Natural killer cell (primary cell): Measurements from ENCODE around the gene PCSK5. TPM values are rescaled to one million over a fixed set of nuclear protein-coding genes. Genes with fewer than 3 reads are reported as not detected.

ENCODE experiments used
- ATAC-seq, 3 donors: fragments of 150-1000 bp in 2 of 3; fragments of 200-7000 bp in 1 of 3; cut with Tn5 transposase; 1 replicate in 1 of 3; 2 replicates in 2 of 3; pipeline ENCODE4 v1.10.0; 2021; ENCODE audit warnings: mild to moderate bottlenecking in 2 of 3, moderate library complexity in 2 of 3
- DNase-seq, 2 donors: peaks; one replicate each; pipeline versions ENCODE4 v3.0.0 to v3.0.0-alpha.2; 2013 to 2021; ENCODE audit warnings: mixed read lengths in 1 of 2
- H3K27ac ChIP-seq: one replicate; pipeline ENCODE4 v1.5.1; 2013; ENCODE audit warnings: mild to moderate bottlenecking, low read length
- H3K27me3 ChIP-seq: one replicate; pipeline ENCODE4 v1.6.1; 2013; ENCODE audit warnings: low read length; ENCODE audit not compliant: control insufficient read depth, insufficient read depth
- H3K36me3 ChIP-seq: one replicate; pipeline ENCODE4 v1.6.1; 2013; ENCODE audit warnings: low read length; ENCODE audit not compliant: control insufficient read depth, insufficient read depth
- H3K4me1 ChIP-seq: one replicate; pipeline ENCODE4 v1.6.1; 2013; ENCODE audit warnings: low read length; ENCODE audit not compliant: control insufficient read depth, insufficient read depth
- H3K4me3 ChIP-seq: one replicate; pipeline ENCODE4 v1.5.1; 2013; ENCODE audit warnings: low read length
- H3K9me3 ChIP-seq: one replicate; pipeline ENCODE4 v1.6.1; 2013; ENCODE audit warnings: low read length; ENCODE audit not compliant: control insufficient read depth, insufficient read depth
- H3K27ac Mint-ChIP-seq, 2 donors: one replicate each; pipeline ENCODE4 v1.8.0; 2022; ENCODE audit warnings: mild to moderate bottlenecking in 2 of 2, mixed read lengths in 2 of 2, moderate library complexity in 1 of 2
- H3K27me3 Mint-ChIP-seq, 2 donors: one replicate each; pipeline ENCODE4 v1.8.0; 2022; ENCODE audit warnings: low read depth in 2 of 2, mixed read lengths in 2 of 2
- H3K36me3 Mint-ChIP-seq: one replicate; pipeline ENCODE4 v1.8.0; 2022; ENCODE audit warnings: mixed read lengths
- H3K4me1 Mint-ChIP-seq, 2 donors: one replicate each; pipeline ENCODE4 v1.8.0; 2022; ENCODE audit warnings: mixed read lengths in 2 of 2
- H3K4me3 Mint-ChIP-seq: one replicate; pipeline ENCODE4 v1.8.0; 2022; ENCODE audit warnings: mild to moderate bottlenecking, moderate library complexity, mixed read lengths
- H3K9me3 Mint-ChIP-seq, 2 donors: one replicate each; pipeline ENCODE4 v1.8.0; 2022; ENCODE audit warnings: mixed read lengths in 2 of 2
- CTCF ChIP-seq: fragments of 200-600 bp; IDR thresholded peaks from one replicate; pipeline ENCODE4 v1.8.0; 2022; ENCODE audit warnings: antibody characterized with exemption
- WGBS: methylation state at CpG from one replicate; pipeline ENCODE4 v1.1.7; 2013; ENCODE audit warnings: missing lambda C conversion rate; ENCODE audit not compliant: insufficient coverage; 5-methylcytosine and 5-hydroxymethylcytosine counted together
- intact Hi-C: fragments of 100-400 bp; cut with micrococcal nuclease; formaldehyde crosslinking; loops from one replicate; pipeline ENCODE4 v1.14.2; 2022
- total RNA-seq, 4 donors: library from RNA; stranded (reverse); fragments of 120-200 nt in 1 of 4; gene quantifications; one replicate each; pipeline versions ENCODE4 v1.2.3 to v1.2.4, GENCODE V29; 2013 to 2022

PCSK5 gene
- total RNA-seq, 3 donors from 2014 or later (not counting 1 experiment from before 2014, with no cell fraction given): 2.4 to 13.2 (median 5.7) TPM

- H3K27me3 Mint-ChIP-seq: peaks cover 0 to 3% of the 10 kb centered on the region in 2 donors
- no peak for DNase-seq
- no peak overlapping the region for H3K27ac Mint-ChIP-seq
- no peak overlapping the region for H3K4me3 Mint-ChIP-seq
- no peaks in the 10 kb centered on the region for H3K36me3 ChIP-seq
- H3K9me3 ChIP-seq: no peaks in the 10 kb centered on the region
- no peak for ATAC-seq
- no peaks in the 10 kb centered on the region for H3K27me3 ChIP-seq
- peaks cover 8 to 36% of the 10 kb centered on the region in 2 donors for H3K4me1 Mint-ChIP-seq
- H3K27ac ChIP-seq: no peak overlapping the region
- intact Hi-C loops: no loop called here
- H3K36me3 Mint-ChIP-seq: no peaks in the 10 kb centered on the region
- 63% methylated on average over 3 of the region's 5 CpGs for WGBS
- H3K9me3 Mint-ChIP-seq: no peaks in the 10 kb centered on the region
- no peak overlapping the region for H3K4me3 ChIP-seq
- peaks cover 3% of the 10 kb centered on the region for H3K4me1 ChIP-seq
- no peak for TF ChIP-seq CTCF
Measured at GRCh38 chr9:76292658-76293057, 402.2 kb downstream of the PCSK5 start.

GRCh38 chr9:76294301-76294700 is 403.8 kb downstream of the PCSK5 start:
- no peak overlapping the region for H3K4me3 Mint-ChIP-seq
- ATAC-seq: no peak
- Histone ChIP-seq H3K4me3 (no peak overlapping the region), H3K27ac (no peak overlapping the region), H3K36me3 (no peaks in the 10 kb centered on the region), H3K27me3 (no peaks in the 10 kb centered on the region), H3K9me3 (no peaks in the 10 kb centered on the region), H3K4me1 (peaks cover 3% of the 10 kb centered on the region)
- H3K9me3 Mint-ChIP-seq: no peaks in the 10 kb centered on the region
- peaks cover 10 to 38% of the 10 kb centered on the region in 2 donors for H3K4me1 Mint-ChIP-seq
- WGBS: 77% methylated on average over 4 of the region's 5 CpGs
- intact Hi-C loops: no loop called here
- DNase-seq: no peak
- H3K36me3 Mint-ChIP-seq: no peaks in the 10 kb centered on the region
- no peak for TF ChIP-seq CTCF
- peaks cover 0 to 2% of the 10 kb centered on the region in 2 donors for H3K27me3 Mint-ChIP-seq
- no peak overlapping the region for H3K27ac Mint-ChIP-seq

- Histone ChIP-seq H3K27ac (no peak overlapping the region), H3K9me3 (no peaks in the 10 kb centered on the region), H3K4me3 (no peak overlapping the region), H3K36me3 (no peaks in the 10 kb centered on the region), H3K27me3 (no peaks in the 10 kb centered on the region), H3K4me1 (peaks cover 3% of the 10 kb centered on the region)
- ATAC-seq: no peak
- H3K4me3 Mint-ChIP-seq: no peak overlapping the region
- intact Hi-C loops: no loop called here
- no peak overlapping the region for H3K27ac Mint-ChIP-seq
- peaks cover 10 to 26% of the 10 kb centered on the region in 2 donors for H3K4me1 Mint-ChIP-seq
- no peak for TF ChIP-seq CTCF
- H3K27me3 Mint-ChIP-seq: no peaks in the 10 kb centered on the region
- H3K36me3 Mint-ChIP-seq: no peaks in the 10 kb centered on the region
- WGBS: 92% methylated on average over 10 of the region's 11 CpGs
- H3K9me3 Mint-ChIP-seq: no peaks in the 10 kb centered on the region
- no peak for DNase-seq
Measured at GRCh38 chr9:76296561-76297310, 406.3 kb downstream of the PCSK5 start.
